GM10266 (cell line): ENCODE measurements around the gene CLEC20A.
"Not testable (repeated sequence)": the region's sequence is repeated elsewhere in the genome, so short reads cannot be mapped to it uniquely, and the experiment has no call there.

ENCODE experiments used
- DNase-seq: peaks from one replicate; pipeline ENCODE4 v3.0.0; 2012; ENCODE audit errors: extremely low spot score
- CTCF ChIP-seq: IDR thresholded peaks from 2 replicates; pipeline ENCODE4 v1.5.1; 2012; ENCODE audit warnings: mild to moderate bottlenecking, low read depth; ENCODE audit not compliant: control insufficient read depth, insufficient read depth; ENCODE audit errors: missing control alignments

Gene CLEC20A

GRCh38 chr1:178504286-178504685 lies 7.5 kb upstream of the CLEC20A start:
- TF ChIP-seq CTCF, result no peak
- no peak for DNase-seq

GRCh38 chr1:178503849-178504248 lies 7.1 kb upstream of the CLEC20A start:
- no peak for DNase-seq
- TF ChIP-seq CTCF, result no peak

GRCh38 chr1:178503316-178503715 lies 6.6 kb upstream of the CLEC20A start:
- DNase-seq, result not testable (repeated sequence)

GRCh38 chr1:178502856-178503255 lies 6.1 kb upstream of the CLEC20A start:
- no peak for TF ChIP-seq CTCF

GRCh38 chr1:178502330-178502714 lies 5.6 kb upstream of the CLEC20A start:
- no peak for TF ChIP-seq CTCF
- no peak for DNase-seq

More at GRCh38 chr1:178502856-178503255, 6.1 kb upstream of the CLEC20A start:
- no peak for DNase-seq

- DNase-seq, result peak; percentile 86
- TF ChIP-seq CTCF, result peak; percentile 85
Observed at GRCh38 chr1:178501705-178502329, 5.1 kb upstream of the CLEC20A start.

- DNase-seq, result no peak
- TF ChIP-seq CTCF, result no peak
Observed at GRCh38 chr1:178500936-178501554, 4.3 kb upstream of the CLEC20A start.

GRCh38 chr1:178500091-178500770 lies 3.5 kb upstream of the CLEC20A start:
- no peak for TF ChIP-seq CTCF
- DNase-seq, result no peak
